ENCODE measurements around the gene PADI6.
"Not testable (repeated sequence)": the region's sequence is repeated elsewhere in the genome, so short reads cannot be mapped to it uniquely, and the experiment has no call there.

PADI6 gene

DNA sequence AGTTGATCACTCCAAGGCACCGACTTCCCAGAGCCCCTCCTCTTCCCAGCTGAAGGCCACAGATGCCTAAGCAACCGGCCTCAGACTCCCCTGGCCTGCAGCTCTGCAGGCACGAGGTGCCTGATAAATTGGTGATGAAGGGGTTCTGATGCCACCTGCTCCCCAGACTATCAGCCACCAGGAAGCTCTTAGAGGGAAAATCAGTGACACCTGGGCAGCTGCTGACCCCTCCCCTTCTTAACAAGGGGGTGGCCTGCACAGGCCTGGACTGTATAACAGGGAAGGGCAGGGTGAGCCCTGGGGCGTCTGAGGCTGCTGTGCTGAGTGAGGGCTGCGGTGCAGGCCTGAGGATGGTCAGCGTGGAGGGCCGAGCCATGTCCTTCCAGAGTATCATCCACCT is at the start of gene PADI6:
TSS of gene PADI6 (plus strand) at position 301 of the 400 bp plus-strand sequence. CDS start at position 351, 50 bp downstream.
- no peak for DNase-seq (ENCODE audit: low read depth in 2 of 2)

DNA sequence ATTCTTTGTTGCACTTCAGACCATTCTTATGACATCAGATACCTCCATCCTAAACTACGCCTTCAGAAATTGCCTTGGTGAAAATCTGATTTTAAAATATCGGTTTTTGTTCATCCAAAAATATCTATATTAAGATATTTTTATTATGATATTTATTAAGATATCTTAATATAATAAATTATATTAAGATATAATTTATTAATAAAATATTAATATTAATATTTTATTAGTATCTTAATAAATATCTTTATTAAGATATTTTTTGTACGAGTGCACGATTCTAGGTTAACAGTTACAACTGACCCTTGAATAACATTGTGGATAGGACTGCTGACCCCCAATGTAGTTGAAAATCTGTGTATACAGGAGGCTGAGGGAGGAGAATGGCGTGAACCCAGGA is 43.1 kb upstream of the PADI6 start:
- DNase-seq (ENCODE audit: low read depth in 2 of 2): no peak

DNA sequence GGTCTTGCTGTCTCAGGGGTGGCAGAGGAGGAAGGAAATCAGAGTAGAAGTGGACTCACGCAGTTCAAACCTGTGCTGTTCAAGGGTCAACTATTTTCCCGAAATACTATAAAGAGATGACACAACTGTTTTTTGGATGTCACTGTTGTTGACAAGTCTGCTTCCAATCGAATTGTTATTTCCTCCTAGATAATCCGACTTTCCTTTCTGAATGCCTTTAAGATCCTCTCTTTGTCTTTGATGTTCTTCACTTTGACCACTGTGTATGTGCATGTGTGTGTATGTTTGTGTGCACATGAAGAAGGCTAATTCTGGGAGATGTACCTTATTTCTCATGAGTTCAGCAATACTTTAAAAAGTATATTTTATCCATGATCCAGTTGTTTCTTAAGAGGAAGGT is 42.4 kb upstream of the PADI6 start:
- DNase-seq (ENCODE audit: low read depth in 2 of 2): no peak

DNA sequence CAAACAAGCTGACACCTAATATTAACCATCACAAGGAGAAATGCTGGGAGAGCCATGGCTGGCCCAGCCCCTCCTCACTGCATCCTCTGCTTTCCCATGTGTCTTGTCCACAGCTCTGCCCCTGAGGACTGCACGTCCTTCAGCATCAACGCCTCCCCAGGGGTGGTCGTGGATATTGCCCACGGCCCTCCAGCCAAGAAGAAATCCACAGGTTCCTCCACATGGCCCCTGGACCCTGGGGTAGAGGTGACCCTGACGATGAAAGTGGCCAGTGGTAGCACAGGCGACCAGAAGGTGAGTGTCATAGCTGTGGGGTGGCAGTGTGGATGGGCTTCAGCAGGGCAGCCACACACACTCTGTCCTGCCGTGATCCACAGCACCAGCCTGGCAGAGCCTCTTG is 41.1 kb upstream of the PADI6 start:
- DNase-seq (ENCODE audit: low read depth in 2 of 2): no peak

DNA sequence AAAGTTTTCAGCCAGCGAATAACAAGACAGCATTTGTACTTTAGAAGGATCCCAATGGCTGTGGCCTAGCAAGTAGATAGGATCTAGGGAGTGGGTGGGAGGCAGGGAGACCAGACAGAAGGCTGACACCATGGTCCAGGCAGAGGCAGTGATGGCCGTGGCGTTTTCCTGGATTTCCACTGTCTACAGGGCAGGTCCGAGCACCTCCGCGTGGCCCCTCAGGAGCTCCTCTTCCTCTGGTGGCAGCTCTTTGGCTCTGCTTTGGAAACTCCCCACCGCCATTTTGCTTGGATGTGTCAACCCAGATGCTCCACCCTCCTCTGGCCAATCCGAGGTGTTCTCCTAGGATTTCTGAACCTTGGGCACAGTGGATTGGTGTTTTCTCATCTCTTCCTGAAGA is 38.9 kb upstream of the PADI6 start:
- DNase-seq (ENCODE audit: low read depth in 2 of 2): no peak

DNA sequence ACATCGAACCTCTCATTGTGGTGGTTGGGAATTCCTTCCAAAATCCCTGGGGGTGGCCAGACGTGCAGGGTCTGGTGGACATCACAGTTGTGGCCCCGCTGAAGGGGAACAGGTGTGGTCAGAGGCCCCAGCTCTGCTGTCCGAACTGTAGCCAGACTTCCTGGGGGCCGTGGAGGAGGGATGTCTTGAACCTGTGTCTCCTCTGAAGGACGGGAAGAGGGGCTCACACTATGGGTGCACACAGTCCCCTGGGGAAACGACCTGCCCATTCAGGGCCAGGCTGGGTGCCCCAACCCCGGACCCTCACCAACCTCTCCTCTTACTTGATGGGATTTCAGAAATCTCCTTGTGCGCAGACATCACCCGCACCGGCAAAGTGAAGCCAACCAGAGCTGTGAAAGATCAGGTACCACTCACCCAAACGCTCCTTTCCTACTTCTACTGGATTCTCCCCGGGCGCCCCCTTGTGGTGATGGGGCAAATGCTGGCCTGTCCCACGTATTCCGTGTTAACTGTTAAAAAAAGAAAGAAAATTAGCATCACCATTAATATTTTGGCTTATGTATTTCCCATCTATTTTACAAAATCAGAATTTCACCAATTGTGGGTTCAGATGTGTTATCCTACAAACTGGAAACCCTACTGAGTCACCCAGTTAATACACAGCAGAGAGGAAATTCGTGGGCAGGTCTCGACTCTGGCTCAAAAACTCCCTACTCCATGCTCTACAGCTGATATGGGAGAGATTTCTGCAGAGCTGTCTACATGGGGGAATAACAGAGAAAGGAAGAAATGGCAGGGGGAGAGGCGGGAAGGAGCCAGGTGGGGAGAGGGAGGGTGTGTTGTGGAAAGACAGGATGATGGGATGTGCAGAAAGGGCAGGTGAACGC is 35.9 kb upstream of the PADI6 start:
- DNase-seq (ENCODE audit: low read depth in 2 of 2): peak in 1 of 2 donors; percentile 42

DNA sequence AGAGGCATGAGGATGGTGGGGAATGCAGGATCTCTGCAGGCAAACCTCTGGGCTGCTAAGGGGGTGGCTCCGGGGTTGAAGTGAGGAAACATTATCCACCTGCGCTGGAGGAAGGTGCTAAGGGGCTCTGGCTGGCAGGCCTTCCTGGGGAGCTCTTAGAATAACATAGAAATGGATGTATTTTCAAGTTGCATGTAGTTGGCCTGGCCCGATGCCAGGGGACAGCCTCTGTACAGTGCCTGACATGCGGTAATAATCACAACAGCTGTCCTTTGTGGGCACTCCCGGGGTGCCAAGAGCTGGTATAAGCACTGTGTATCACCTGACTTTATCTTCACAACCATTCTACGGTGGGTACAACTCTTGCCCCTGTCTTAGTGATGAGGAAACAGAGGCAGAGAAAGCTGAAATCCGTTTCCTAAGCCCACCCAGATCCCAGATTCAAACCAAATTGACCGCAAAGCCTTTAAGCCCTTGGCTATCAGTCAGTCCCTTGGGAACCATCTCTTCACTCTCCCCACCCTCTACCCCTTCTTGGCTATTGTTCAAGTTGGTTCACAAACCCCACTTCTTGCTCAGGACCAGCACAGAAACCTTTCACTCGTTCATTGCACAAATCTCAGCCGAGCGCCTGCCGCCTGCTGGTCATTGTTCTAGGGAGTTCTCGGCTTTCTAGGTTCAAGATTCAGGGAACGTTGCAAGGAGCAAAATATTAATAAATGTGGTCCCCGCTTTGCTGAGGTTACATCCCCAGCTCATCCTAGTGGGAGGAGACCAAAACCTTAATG is 33.1 kb upstream of the PADI6 start:
- DNase-seq (ENCODE audit: low read depth in 2 of 2): no peak

DNA sequence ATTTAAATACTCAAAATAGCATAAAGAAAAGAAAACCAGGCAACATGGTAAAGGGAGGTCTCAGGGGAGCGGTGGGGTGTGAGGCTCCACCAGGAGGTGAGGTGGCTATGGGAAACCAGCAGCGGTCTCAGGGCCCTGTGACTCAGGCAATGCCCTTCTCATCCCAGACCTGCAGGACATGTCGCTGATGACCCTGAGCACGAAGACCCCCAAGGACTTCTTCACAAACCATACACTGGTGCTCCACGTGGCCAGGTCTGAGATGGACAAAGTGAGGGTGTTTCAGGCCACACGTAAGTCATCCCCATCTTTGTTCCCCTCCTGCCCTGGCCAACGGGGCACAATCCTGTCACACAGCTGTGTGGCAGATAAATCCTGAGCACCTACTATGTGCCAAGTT is 32.5 kb upstream of the PADI6 start:
- no peak for DNase-seq (ENCODE audit: low read depth in 2 of 2)

DNA sequence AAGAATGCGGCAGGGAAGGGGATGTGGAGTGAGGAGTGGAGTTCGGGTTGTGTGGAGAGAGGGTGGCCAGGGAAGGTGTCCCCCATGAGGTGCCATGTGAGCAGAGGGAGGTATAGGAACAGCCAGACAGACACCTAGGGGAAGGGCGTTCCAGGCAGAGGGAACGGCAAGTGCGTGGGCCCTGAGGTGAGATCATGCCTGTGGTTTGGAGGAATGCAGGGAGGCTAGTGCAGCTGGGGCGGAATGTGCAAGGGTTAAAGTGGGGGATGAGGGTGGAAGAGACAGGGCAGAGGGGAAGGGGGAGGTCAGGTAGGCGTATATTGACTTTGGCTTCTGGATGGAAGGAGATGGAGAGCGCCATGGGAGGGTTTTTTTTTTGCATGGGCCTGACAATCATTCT is 31.6 kb upstream of the PADI6 start:
- DNase-seq (ENCODE audit: low read depth in 2 of 2): no peak

DNA sequence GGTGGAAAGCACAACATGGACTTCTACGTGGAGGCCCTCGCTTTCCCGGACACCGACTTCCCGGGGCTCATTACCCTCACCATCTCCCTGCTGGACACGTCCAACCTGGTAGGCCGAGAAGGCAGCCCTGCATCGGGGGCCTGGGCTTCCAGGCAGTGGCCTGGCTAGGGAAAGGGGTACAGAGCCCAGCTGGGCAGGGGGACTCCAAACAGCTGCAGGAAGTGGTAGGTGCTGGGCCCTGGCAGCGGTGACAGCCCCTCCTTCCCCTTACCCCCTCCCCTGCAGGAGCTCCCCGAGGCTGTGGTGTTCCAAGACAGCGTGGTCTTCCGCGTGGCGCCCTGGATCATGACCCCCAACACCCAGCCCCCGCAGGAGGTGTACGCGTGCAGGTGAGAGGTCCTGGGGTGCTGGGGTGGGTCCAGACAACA is 30.0 kb upstream of the PADI6 start:
- no peak for DNase-seq (ENCODE audit: low read depth in 2 of 2)

DNA sequence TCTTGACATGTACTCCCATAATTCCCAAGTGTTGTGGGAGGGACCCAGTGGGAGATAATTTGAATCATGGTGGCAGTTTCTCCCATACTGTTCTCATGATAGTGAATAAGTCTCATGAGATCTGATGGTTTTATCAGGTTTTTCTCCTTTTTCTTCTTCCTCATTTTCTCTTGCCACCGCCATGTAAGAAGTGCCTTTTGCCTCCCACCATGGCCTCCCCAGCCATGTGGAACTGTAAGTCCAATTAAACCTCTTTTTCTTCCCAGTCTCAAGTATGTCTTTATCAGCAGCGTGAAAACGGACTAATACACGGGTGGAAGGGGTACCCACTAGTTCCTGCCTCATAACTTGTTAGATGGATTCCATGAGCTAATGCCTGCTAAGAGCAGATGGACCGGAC is 26.5 kb upstream of the PADI6 start:
- not testable (repeated sequence) for DNase-seq (ENCODE audit: low read depth in 2 of 2)

DNA sequence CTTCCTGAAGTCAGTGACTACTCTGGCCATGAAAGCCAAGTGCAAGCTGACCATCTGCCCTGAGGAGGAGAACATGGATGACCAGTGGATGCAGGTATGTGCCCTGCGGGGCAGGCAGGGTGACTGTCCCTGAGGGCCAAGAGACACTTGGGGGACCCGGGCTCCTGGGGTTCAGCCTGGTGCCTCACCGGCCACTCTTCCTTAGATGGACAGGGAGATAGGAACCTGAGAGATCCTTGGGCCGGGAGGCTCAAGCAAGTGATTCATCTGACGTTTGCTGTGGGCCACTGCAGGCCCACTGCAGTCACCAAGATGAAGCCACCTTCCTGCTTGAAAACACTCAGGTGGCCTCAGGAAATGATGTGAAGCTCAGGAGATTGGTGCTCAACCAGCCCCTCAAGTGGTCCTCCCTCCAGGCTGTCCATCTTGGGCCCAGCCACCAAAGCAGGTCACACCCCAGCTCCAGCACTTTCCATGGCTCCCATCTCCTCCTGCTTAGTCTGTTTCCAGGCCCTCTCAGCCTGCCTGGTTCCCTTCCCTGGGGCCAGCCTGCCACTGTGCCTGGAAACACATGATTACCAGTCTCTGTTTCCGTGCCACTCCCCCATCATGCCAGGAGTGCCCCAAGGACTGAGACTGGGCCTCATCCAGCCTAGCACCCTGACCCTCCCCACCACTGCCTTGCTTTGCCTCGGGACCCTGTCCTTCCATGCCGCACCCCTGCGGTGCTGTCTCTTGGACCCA is 25.8 kb upstream of the PADI6 start:
- DNase-seq (ENCODE audit: low read depth in 2 of 2): no peak

DNA sequence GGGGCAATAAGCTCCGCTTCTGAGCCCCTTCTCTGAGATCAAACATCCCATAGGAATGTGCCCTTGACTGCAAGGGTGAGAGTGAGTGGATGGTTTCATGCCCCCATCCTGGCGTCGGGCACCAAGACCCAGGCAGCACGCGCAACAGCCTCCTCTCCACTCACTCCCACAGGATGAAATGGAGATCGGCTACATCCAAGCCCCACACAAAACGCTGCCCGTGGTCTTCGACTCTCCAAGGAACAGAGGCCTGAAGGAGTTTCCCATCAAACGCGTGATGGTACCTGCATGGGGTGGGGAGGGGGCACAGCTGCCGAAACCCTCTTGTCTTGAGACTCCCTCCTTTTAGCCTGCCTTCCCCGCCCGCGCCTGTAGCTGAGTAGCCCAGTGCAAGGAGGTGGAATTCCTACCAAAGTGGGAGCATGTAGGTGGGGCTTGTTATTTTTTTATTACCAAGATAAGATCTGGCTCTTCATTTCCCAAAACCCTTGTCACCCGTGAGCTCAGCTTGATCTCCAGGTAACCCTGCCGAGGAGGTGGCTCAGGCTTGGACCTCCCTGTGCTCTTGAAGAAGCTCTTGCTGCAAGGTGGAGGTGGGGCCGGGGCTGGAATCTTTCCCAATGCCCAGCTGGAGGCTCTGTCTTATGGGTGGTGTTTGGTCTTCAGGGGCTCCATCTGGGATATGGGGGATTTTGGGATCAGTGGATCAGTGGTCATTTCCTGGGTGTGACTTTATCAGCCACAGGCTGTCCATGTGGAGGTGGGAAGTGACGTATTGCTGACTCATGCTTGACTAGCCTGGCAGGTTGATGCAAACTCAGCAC is 24.0 kb upstream of the PADI6 start:
- DNase-seq (ENCODE audit: low read depth in 2 of 2): no peak

DNA sequence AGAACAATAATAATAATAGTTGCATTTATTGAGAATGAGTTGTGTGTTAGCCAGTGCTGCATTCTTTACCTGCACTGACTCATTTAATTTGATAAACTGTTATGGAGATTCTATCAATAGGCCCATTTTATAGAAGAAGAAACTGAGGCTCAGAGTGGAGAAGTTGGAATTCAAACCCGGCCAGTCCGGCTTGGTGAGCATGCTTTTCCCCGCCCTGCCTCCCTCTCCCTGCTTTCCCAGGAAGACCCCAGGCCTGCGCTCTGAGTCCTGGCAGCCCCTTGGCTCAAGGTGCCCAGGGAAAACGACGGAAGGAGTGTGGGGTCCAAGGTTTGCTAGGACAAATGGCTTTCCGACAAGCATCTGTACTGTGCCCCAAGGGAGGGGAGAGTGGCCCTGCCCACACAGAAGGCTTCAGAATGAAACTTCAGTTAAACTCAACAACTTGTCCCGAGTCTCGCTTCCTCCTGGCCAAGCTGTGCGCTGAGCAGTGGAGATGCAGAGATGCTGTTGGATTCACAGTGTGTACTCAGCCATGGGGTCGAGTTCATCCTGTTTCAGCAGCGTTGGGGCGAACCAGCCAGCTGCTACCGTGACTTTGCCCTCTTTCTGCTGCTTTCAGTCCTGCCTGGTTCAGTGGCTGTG is 23.3 kb upstream of the PADI6 start:
- no peak for DNase-seq (ENCODE audit: low read depth in 2 of 2)

DNA sequence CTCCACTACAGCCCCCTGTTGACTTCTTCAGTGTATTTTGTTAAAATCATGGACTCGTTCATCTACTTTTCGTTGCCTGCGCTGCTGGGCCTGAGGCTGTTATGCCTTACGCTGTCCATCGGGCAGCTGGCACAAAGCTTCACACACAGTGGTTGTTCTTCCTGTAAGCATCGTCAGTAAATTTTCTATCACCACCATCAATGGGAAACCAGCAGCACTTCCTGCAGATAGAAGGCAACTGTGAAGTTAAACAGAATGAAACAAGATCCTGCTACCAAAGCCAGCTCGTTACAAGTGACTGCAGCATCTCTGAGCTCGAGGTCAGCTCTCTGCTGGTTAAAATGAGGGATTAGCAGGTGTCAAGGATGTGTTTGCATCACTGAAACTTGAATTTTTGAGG is 21.9 kb upstream of the PADI6 start:
- DNase-seq (ENCODE audit: low read depth in 2 of 2): no peak

DNA sequence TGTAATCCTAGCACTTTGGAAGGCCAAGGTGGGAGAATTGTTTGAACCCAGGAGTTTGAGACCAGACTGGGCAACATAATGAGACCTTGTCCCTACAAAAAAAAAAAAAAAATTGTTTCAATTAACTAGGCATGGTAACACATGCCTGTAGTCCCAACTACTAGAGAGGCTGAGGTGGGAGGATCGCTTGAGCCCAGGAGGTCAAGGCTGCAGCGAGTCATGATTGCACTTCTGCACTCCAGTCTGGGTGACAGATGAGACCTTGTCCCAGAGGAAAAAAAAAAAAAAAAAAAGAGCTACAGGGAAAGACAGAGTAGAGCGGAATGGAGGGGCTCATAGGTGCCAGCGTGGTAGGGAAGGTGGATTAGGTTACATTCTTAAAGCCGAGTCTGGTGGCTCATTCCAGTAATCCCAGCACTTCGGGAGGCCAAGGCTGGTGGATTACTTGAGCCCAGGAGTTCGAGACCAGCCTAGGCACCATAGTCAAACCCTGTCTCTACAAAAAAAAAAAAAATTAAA is 21.0 kb upstream of the PADI6 start:
- no peak for DNase-seq (ENCODE audit: low read depth in 2 of 2)

DNA sequence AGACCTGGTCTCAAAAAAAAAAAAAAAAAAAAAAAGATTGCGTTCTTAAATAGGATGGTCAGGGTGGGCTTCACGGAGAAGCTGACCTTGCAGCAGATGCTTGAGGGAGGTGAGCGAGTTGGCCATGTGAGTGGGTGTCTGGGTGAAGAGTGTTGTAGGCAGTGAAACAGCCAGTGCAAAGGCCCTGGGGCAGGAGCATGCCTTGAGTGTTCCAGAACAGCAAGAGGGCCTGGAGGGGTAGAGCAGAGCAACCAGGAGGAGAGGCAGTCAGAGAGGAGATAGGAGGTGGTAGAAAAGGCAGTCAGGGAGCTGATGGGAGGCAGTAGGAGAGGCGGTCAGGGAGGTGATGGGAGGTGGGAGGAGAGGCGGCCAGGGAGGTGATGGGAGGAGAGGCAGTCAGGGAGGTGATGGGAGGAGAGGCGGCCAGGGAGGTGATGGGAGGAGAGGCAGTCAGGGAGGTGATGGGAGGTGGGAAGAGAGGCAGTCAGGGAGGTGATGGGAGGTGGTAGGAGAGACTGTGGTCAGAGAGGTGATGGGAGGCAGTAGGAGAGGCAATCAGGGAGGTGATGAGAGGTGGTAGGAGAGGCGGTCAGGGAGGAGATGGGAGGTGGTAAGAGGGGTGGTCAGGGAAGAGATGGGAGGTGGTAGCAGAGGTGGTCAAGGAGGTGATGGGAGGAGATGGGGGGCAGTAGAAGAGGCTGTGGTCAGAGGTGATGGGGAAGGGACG is 20.2 kb upstream of the PADI6 start:
- DNase-seq (ENCODE audit: low read depth in 2 of 2): no peak

DNA sequence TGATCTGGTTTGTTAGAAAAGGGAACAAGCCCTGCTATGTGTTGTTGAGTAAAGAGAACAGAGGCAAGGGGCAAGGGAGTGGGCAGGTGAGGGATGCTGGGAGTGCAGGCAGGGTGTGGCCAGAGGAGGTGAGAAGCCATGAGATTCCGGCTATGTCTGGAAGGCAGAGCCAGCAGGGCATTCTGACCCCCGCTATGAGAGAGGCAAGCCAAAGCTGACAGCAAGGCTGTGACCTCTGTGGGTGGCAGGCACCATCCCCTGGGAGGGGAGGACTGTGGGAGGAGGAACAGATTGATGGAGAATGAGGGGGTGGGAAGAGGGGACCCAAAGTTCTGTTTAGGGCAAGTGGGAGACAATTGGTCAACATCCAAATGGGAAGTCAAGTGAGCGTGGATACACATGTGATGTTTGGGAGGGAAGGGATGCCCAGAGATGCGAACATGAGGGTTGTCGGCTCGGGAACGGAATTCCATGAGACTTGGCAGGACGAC is 19.5 kb upstream of the PADI6 start:
- no peak for DNase-seq (ENCODE audit: low read depth in 2 of 2)

DNA sequence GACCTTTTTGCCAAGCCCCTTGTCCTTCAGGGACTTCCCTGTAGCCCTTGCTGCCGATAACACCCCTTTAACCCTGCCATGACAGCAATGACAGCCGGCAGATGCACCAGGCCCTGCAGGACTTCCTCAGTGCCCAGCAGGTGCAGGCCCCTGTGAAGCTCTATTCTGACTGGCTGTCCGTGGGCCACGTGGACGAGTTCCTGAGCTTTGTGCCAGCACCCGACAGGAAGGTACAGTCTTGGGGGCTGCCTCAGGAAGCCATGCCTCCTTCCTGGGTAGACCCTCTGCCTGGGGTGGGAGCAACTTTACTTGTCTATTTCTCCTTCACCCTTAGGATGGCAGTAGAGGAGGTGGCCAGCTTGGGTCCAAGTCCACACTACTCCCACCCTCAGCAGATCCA is 16.1 kb upstream of the PADI6 start:
- no peak for DNase-seq (ENCODE audit: low read depth in 2 of 2)
